IMR-90 (cell line): ENCODE results near the gene TMEM184C. TPM values are rescaled to one million over a fixed set of nuclear protein-coding genes. Genes with fewer than 3 reads are reported as not detected.

Experiments used
- ATAC-seq: fragments of 200-7000 bp; cut with Tn5 transposase; 2 replicates; pipeline ENCODE4 v1.9.1; 2020; ENCODE audit warnings: low read depth, mild to moderate bottlenecking, moderate library complexity
- BruUV-seq: library from RNA; stranded (reverse); fragments of 400-500 nt; replicated peaks from 2 replicates; lab custom pipeline; 2021; lab: Mats Ljungman, UMichigan
- CTCF ChIA-PET: fragments of 300-600 bp; formaldehyde crosslinking; extraction: SDS; loops from one replicate; lab custom pipeline; 2021; ENCODE audit warnings: antibody characterized with exemption; lab: Yijun Ruan, JAX
- POLR2A ChIA-PET: fragments of 300-600 bp; sonication (Branson Sonifier 250); formaldehyde crosslinking; loops from one replicate; lab custom pipeline; 2022; ENCODE audit warnings: antibody characterized with exemption; ENCODE audit not compliant: unreplicated experiment; lab: Charles Lee
- DNase-seq: peaks from one replicate; pipeline ENCODE4 v3.0.0; 2013
- H2AFZ ChIP-seq: replicated peaks from 2 replicates; pipeline ENCODE3; 2013; ENCODE audit warnings: low read length, mild to moderate bottlenecking; ENCODE audit not compliant: poor library complexity
- H2AK5ac ChIP-seq: 2 replicates; pipeline ENCODE4 v1.6.1; 2013; ENCODE audit warnings: low read depth, low read length, inconsistent platforms
- H2AK9ac ChIP-seq: replicated peaks from 2 replicates; pipeline ENCODE3; 2013; ENCODE audit warnings: mild to moderate bottlenecking, low read depth, low read length, moderate library complexity; ENCODE audit not compliant: poor library complexity
- H2BK120ac ChIP-seq: 2 replicates; pipeline ENCODE4 v1.6.1; 2013; ENCODE audit warnings: low read depth, low read length, inconsistent platforms
- H2BK15ac ChIP-seq: 3 replicates; pipeline ENCODE4 v1.6.1; 2013; ENCODE audit warnings: low read depth, low read length, inconsistent platforms
- H2BK20ac ChIP-seq: 2 replicates; pipeline ENCODE4 v1.6.1; 2013; ENCODE audit warnings: low read depth, mild to moderate bottlenecking, inconsistent platforms, low read length, moderate library complexity
- H2BK5ac ChIP-seq: 2 replicates; pipeline ENCODE4 v1.6.1; 2013; ENCODE audit warnings: mild to moderate bottlenecking, low read depth, low read length, inconsistent platforms; ENCODE audit not compliant: poor library complexity, severe bottlenecking
- H3K14ac ChIP-seq: replicated peaks from 2 replicates; pipeline ENCODE4 v1.6.1; 2013; ENCODE audit warnings: low read depth, low read length, inconsistent platforms
- H3K18ac ChIP-seq: 2 replicates; pipeline ENCODE4 v1.6.1; 2013; ENCODE audit warnings: low read depth, low read length, control low read depth
- H3K23ac ChIP-seq: 2 replicates; pipeline ENCODE4 v1.6.1; 2013; ENCODE audit warnings: low read depth, low read length, inconsistent platforms
- H3K27ac ChIP-seq: 2 replicates; pipeline ENCODE4 v1.5.1; 2013; ENCODE audit warnings: mild to moderate bottlenecking, control low read depth, low read length; ENCODE audit not compliant: insufficient read depth
- H3K27me3 ChIP-seq: 2 replicates; pipeline ENCODE4 v1.6.1; 2013; ENCODE audit warnings: low read length; ENCODE audit not compliant: control insufficient read depth, insufficient read depth
- H3K36me3 ChIP-seq: 2 replicates; pipeline ENCODE4 v1.6.1; 2013; ENCODE audit warnings: low read length, mixed read lengths; ENCODE audit not compliant: control insufficient read depth, insufficient read depth
- H3K4ac ChIP-seq: 2 replicates; pipeline ENCODE4 v1.6.1; 2013; ENCODE audit warnings: low read depth, low read length, inconsistent platforms
- H3K4me1 ChIP-seq: 2 replicates; pipeline ENCODE4 v1.6.1; 2013; ENCODE audit warnings: low read length, mixed read lengths; ENCODE audit not compliant: control insufficient read depth, insufficient read depth
- H3K4me2 ChIP-seq: 2 replicates; pipeline ENCODE4 v1.6.1; 2013; ENCODE audit warnings: low read depth, mild to moderate bottlenecking, control low read depth, low read length, moderate library complexity
- H3K4me3 ChIP-seq: 2 replicates; pipeline ENCODE4 v1.5.1; 2013; ENCODE audit warnings: low read depth, mild to moderate bottlenecking, control low read depth, low read length, moderate library complexity; ENCODE audit not compliant: insufficient read depth
- H3K56ac ChIP-seq: 2 replicates; pipeline ENCODE4 v1.6.1; 2013; ENCODE audit warnings: low read length, inconsistent platforms; ENCODE audit not compliant: insufficient read depth; ENCODE audit errors: extremely low read depth
- H3K79me1 ChIP-seq, 2 experiments: 2 replicates each; pipeline ENCODE4 v1.6.1; 2013; ENCODE audit warnings: low read length in 2 of 2, inconsistent platforms in 1 of 2, low read depth in 1 of 2
- H3K9ac ChIP-seq: 2 replicates; pipeline ENCODE4 v1.6.1; 2013; ENCODE audit warnings: low read depth, low read length, control low read depth
- H3K9me1 ChIP-seq: 2 replicates; pipeline ENCODE4 v1.6.1; 2013; ENCODE audit warnings: low read length, inconsistent platforms; ENCODE audit not compliant: insufficient read depth
- H3K9me3 ChIP-seq: 2 replicates; pipeline ENCODE4 v1.6.1; 2013; ENCODE audit warnings: low read length; ENCODE audit not compliant: control insufficient read depth, insufficient read depth
- H4K20me1 ChIP-seq: 2 replicates; pipeline ENCODE4 v1.6.1; 2013; ENCODE audit warnings: low read length, inconsistent platforms; ENCODE audit not compliant: insufficient read depth
- H4K5ac ChIP-seq: 2 replicates; pipeline ENCODE4 v1.6.1; 2013; ENCODE audit warnings: mild to moderate bottlenecking, low read depth, low read length, control low read depth
- H4K8ac ChIP-seq, 2 experiments: 2 replicates each; pipeline ENCODE4 v1.6.1; 2013; ENCODE audit warnings: low read depth in 2 of 2, low read length in 2 of 2, control low read depth in 1 of 2, inconsistent platforms in 1 of 2
- H4K91ac ChIP-seq: 2 replicates; pipeline ENCODE4 v1.6.1; 2013; ENCODE audit warnings: low read depth, low read length, inconsistent platforms; ENCODE audit not compliant: insufficient read depth
- BHLHE40 ChIP-seq: fragments of 150-350 bp; IDR thresholded peaks from 2 replicates; pipeline ENCODE4 v1.6.1; 2016; ENCODE audit warnings: mild to moderate bottlenecking, low read depth, low read length
- CEBPB ChIP-seq: IDR thresholded peaks from 2 replicates; pipeline ENCODE4 v1.6.1; 2012; ENCODE audit warnings: low read depth, low read length, improper control_type of control experiment
- FOS ChIP-seq: fragments of 150-350 bp; IDR thresholded peaks from 2 replicates; pipeline ENCODE4 v1.6.1; 2016; ENCODE audit warnings: low read depth, low read length
- MAFK ChIP-seq: IDR thresholded peaks from 2 replicates; pipeline ENCODE4 v1.6.1; 2012; ENCODE audit warnings: low read depth, low read length, improper control_type of control experiment
- MAZ ChIP-seq: IDR thresholded peaks from 2 replicates; pipeline ENCODE4 v1.6.1; 2012; ENCODE audit warnings: low read depth, mild to moderate bottlenecking, low read length, improper control_type of control experiment, moderate library complexity, borderline replicate concordance
- MXI1 ChIP-seq: IDR thresholded peaks from 2 replicates; pipeline ENCODE4 v1.6.1; 2012; ENCODE audit warnings: low read depth, mild to moderate bottlenecking, low read length, moderate library complexity, borderline replicate concordance
- POLR2A ChIP-seq: IDR thresholded peaks from 2 replicates; pipeline ENCODE4 v1.6.1; 2012; ENCODE audit warnings: mild to moderate bottlenecking, low read depth, low read length
- RCOR1 ChIP-seq: IDR thresholded peaks from 2 replicates; pipeline ENCODE4 v1.6.1; 2012; ENCODE audit warnings: mild to moderate bottlenecking, low read length, improper control_type of control experiment; ENCODE audit not compliant: insufficient replicate concordance
- SMC3 ChIP-seq: fragments of 150-350 bp; IDR thresholded peaks from 2 replicates; pipeline ENCODE4 v1.6.1; 2016; ENCODE audit warnings: low read depth, mild to moderate bottlenecking, antibody characterized with exemption, low read length, moderate library complexity
- WGBS, 2 experiments: methylation state at CpG; one replicate each; pipeline versions ENCODE4 v1.1.5 to v1.1.7; 2013; ENCODE audit warnings: missing lambda C conversion rate in 2 of 2; ENCODE audit not compliant: insufficient read length in 1 of 2; ENCODE audit errors: extremely low coverage in 2 of 2; 5-methylcytosine and 5-hydroxymethylcytosine counted together
- dilution Hi-C: fragments of 300-500 bp; cut with HindIII; formaldehyde crosslinking; loops from one replicate; pipeline ENCODE4 v1.14.3; 2018; ENCODE audit warnings: low sequenced_read_pairs; ENCODE audit not compliant: unreplicated experiment
- in situ Hi-C: fragments of 300-500 bp; cut with MboI; formaldehyde crosslinking; loops from 3 replicates; pipeline ENCODE4 v1.14.3; 2019; ENCODE audit warnings: low sequenced_read_pairs, inconsistent platforms, mixed read lengths
- intact Hi-C: fragments of 100-400 bp; cut with micrococcal nuclease; formaldehyde crosslinking; loops from 2 replicates; pipeline ENCODE4 v1.10.0; 2022
- polyA plus RNA-seq, 3 experiments: library from polyadenylated mRNA; depleted of rRNA; stranded (reverse); fragments of >200 nt; gene quantifications; 2 replicates each; pipeline ENCODE4 v1.2.3, GENCODE V29; 2012; ENCODE audit warnings: low replicate concordance in 1 of 3
- total RNA-seq: library from RNA; depleted of rRNA; stranded (reverse); fragments of >200 nt; gene quantifications from 2 replicates; pipeline ENCODE4 v1.2.3, GENCODE V29; 2012
- TF ChIP-seq, protein P1 (sequence below): conservative IDR thresholded peaks from 2 replicates; pipeline ENCODE4 v1.5.1; 2012; ENCODE audit warnings: mild to moderate bottlenecking, low read depth, low read length, improper control_type of control experiment
- TF ChIP-seq, protein P2 (sequence below): fragments of 150-350 bp; IDR thresholded peaks from 2 replicates; pipeline ENCODE4 v1.6.1; 2017; ENCODE audit warnings: mild to moderate bottlenecking, antibody characterized with exemption, low read length, low read depth
- TF ChIP-seq, protein P3 (sequence below): fragments of 150-350 bp; IDR thresholded peaks from 2 replicates; pipeline ENCODE4 v1.6.1; 2016; ENCODE audit warnings: low read depth, mild to moderate bottlenecking, low read length, moderate library complexity, borderline replicate concordance

TMEM184C gene
- total and polyA plus RNA-seq, 2 of the 4 experiments (the other 2 are of a cell fraction) = 17.4 to 67.6 TPM

DNA sequence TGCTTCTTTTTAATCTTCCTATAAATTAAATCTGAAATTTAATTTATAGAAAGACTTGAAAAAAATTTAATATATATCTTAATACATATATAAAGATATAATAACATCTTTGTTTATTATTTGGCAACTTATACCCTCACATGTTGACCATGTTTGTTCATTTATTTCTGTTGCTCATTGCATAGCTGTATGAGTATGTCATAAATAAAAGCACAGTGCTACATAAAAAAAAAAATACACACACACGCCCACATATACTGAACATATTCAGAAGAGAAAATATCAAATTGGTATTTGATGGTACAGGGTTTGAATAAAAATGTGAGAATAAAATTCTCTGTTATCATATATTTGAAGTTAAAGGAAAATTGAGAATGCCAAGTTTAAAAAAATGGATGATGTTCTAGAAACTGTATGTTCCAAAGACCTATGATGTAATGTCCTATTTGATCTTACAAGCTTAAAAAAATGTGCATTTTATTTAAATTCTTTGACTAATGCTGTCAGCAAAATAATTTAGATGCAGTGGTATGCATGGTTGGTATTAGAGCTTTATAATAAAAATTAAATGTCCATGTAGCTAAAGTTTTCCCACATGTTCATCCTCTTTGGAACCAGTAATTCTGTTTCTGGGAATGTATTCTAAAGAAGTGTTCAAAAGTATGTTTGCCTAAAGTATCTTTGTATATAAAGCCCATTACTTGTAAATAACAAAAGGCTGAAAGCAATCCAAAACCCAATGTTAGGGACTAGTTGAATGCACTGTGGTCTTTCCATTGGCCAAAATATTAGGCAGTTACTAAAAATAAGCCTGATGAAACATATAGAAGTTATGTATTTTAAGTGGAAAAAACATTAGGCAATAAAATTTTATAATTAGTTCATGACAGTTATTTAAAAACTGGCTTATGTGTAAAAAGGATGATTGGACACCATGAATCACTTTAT is 12.9 kb downstream of the TMEM184C start (continued):
- TF ChIP-seq, protein P1, sequence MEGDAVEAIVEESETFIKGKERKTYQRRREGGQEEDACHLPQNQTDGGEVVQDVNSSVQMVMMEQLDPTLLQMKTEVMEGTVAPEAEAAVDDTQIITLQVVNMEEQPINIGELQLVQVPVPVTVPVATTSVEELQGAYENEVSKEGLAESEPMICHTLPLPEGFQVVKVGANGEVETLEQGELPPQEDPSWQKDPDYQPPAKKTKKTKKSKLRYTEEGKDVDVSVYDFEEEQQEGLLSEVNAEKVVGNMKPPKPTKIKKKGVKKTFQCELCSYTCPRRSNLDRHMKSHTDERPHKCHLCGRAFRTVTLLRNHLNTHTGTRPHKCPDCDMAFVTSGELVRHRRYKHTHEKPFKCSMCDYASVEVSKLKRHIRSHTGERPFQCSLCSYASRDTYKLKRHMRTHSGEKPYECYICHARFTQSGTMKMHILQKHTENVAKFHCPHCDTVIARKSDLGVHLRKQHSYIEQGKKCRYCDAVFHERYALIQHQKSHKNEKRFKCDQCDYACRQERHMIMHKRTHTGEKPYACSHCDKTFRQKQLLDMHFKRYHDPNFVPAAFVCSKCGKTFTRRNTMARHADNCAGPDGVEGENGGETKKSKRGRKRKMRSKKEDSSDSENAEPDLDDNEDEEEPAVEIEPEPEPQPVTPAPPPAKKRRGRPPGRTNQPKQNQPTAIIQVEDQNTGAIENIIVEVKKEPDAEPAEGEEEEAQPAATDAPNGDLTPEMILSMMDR = no peak

DNA sequence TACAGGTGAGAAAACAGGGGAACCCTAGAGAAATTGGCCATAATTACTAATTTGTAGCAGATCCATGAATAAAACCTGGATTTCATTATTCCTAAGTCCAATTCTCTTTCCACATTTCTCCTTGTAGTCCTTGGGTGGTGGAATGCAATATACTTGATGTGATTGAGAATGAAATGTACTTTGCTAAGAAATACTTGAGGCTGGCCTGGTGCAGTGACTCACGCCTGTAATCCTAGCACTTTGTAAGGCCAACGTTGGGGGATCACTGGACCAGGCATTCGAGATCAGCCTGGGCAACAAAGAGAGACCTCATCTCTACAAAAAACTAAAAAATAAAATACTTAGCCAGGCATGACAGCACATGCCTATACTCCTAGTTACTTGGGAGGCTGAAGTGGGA is 15.9 kb downstream of the TMEM184C start:
- no peak overlapping the region for H3K14ac ChIP-seq
- H2BK120ac ChIP-seq = no peak overlapping the region
- CTCF ChIA-PET = interaction anchor here (1.0 to 1.5 kb wide), 2 partner anchors 11 to 233 kb away, joined by 3 to 5 read pairs; no protein-coding TSS in a partner anchor
- no peak overlapping the region for H2BK5ac ChIP-seq
- no peak overlapping the region for H2BK15ac ChIP-seq
- H3K18ac ChIP-seq = no peak overlapping the region
- no peaks in the 10 kb centered on the region; the same call in 1 of the 2 replicates for H3K9me3 ChIP-seq
- intact Hi-C loops = no loop called here
- H3K23ac ChIP-seq = no peak overlapping the region
- H2AK9ac ChIP-seq = no peak overlapping the region
- peaks cover 19% of the 10 kb centered on the region for H3K36me3 ChIP-seq
- no peak overlapping the region for H3K9ac ChIP-seq
- POLR2A ChIA-PET = no interaction called here
- no peaks in the 10 kb centered on the region for H3K4me1 ChIP-seq
- no peak overlapping the region for H3K27ac ChIP-seq
- no peak overlapping the region for H3K4me3 ChIP-seq
- no peak overlapping the region for H4K91ac ChIP-seq
- DNase-seq (no peak), ATAC-seq (no peak)
- H2AK5ac ChIP-seq = no peak overlapping the region
- no peak overlapping the region for H3K4ac ChIP-seq
- no peak overlapping the region for H2BK20ac ChIP-seq
- no peaks in the 10 kb centered on the region for H4K20me1 ChIP-seq
- H3K27me3 ChIP-seq = no peaks in the 10 kb centered on the region
- WGBS, 2 experiments = no CpG with 5 or more reads among the region's 3 CpGs
- in situ Hi-C loops = no loop called here
- dilution Hi-C loops = no loop called here
- no peak overlapping the region for H4K8ac ChIP-seq
- H3K4me2 ChIP-seq = no peak overlapping the region
- BruUV-seq = no TSS peak
- H3K79me1 ChIP-seq = peaks cover 0 to 4% of the 10 kb centered on the region in 2 experiments; a peak in 2 of 4 replicates
- H3K56ac ChIP-seq = no peak overlapping the region
- peaks cover 3% of the 10 kb centered on the region; the same call in 1 of the 2 replicates for H3K9me1 ChIP-seq
- no peak overlapping the region for H4K5ac ChIP-seq
- H2AFZ ChIP-seq = no peak overlapping the region
- TF ChIP-seq FOS (no peak), BHLHE40 (no peak), MAFK (no peak), POLR2A (no peak), MAZ (no peak), SMC3 (no peak), MXI1 (no peak), CEBPB (no peak), RCOR1 (no peak)
- TF ChIP-seq, protein P2, sequence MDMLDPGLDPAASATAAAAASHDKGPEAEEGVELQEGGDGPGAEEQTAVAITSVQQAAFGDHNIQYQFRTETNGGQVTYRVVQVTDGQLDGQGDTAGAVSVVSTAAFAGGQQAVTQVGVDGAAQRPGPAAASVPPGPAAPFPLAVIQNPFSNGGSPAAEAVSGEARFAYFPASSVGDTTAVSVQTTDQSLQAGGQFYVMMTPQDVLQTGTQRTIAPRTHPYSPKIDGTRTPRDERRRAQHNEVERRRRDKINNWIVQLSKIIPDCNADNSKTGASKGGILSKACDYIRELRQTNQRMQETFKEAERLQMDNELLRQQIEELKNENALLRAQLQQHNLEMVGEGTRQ = no peak
- TF ChIP-seq, protein P3, sequence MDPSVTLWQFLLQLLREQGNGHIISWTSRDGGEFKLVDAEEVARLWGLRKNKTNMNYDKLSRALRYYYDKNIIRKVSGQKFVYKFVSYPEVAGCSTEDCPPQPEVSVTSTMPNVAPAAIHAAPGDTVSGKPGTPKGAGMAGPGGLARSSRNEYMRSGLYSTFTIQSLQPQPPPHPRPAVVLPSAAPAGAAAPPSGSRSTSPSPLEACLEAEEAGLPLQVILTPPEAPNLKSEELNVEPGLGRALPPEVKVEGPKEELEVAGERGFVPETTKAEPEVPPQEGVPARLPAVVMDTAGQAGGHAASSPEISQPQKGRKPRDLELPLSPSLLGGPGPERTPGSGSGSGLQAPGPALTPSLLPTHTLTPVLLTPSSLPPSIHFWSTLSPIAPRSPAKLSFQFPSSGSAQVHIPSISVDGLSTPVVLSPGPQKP = no peak
